ENCODE results near the gene LRTM2.

DNA sequence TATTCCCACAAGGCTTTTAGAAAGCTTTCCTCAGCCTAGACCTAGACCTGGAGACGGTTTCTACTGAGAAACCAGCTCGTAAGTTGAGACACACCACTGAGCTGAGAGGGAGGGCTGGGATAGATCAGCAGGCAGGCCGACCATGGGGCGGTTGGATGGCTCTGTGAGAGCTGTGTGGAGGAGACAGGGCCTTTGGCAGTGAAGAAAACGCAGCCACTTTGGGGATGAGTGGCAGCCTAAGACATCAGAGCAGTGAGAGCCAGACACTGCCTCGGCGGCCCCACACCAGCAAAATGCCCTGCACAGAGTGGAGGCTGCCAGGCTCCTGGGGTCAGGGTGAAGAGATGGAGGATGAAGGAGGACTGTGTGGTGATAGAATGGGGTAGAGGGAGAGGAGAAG, 52.1 kb downstream of the LRTM2 start:
- TF ChIP-seq SPI1 (IDR thresholded peaks at IDR 0.05; ENCODE audit: low read depth, low read length) (no peak), POLR2A (IDR thresholded peaks at IDR 0.05; ENCODE audit: low read depth, low read length) (no peak), POLR2AphosphoS5 (IDR thresholded peaks at IDR 0.05; ENCODE audit: low read depth, low read length) (no peak), TAF1 (IDR thresholded peaks at IDR 0.05; ENCODE audit: low read depth, low read length) (no peak), PAX5 (IDR thresholded peaks at IDR 0.05; ENCODE audit: insufficient read depth, low read length, severe bottlenecking) (no peak)
